Lung (tissue), 12 donors: ENCODE measurements around the gene CCHCR1. TPM values are rescaled to one million over a fixed set of nuclear protein-coding genes. Genes with fewer than 3 reads are reported as not detected.
"Not testable (repeated sequence)": the region's sequence is repeated elsewhere in the genome, so short reads cannot be mapped to it uniquely, and the experiment has no call there.

ENCODE experiments used
- ATAC-seq: fragments of 200-7000 bp; cut with Tn5 transposase; one replicate; pipeline ENCODE4 v1.9.1; 2020; ENCODE audit warnings: moderate number of reproducible peaks; ENCODE audit not compliant: insufficient read depth, low FRiP score
- DNase-seq, 3 donors: peaks; one replicate each; pipeline ENCODE4 v3.0.0-alpha.2; 2013 to 2017
- H3K27ac ChIP-seq, 2 donors: one replicate each; pipeline ENCODE4 v1.5.1; 2013; ENCODE audit warnings: mild to moderate bottlenecking in 2 of 2, moderate library complexity in 2 of 2, control low read depth in 1 of 2, inconsistent platforms in 1 of 2, low read depth in 1 of 2, low read length in 1 of 2
- H3K27me3 ChIP-seq, 3 donors: one replicate each; pipeline ENCODE4 v1.5.1; 2013; ENCODE audit warnings: low read length in 2 of 3; ENCODE audit not compliant: control insufficient read depth in 3 of 3, insufficient read depth in 3 of 3
- H3K36me3 ChIP-seq, 4 donors: one replicate each; pipeline ENCODE4 v1.5.1; 2013; ENCODE audit warnings: low read length in 4 of 4, mild to moderate bottlenecking in 1 of 4, moderate library complexity in 1 of 4; ENCODE audit not compliant: control insufficient read depth in 4 of 4, insufficient read depth in 4 of 4
- H3K4me1 ChIP-seq, 5 donors: one replicate each; pipeline ENCODE4 v1.5.1; 2013; ENCODE audit warnings: low read length in 5 of 5, mild to moderate bottlenecking in 2 of 5, moderate library complexity in 1 of 5; ENCODE audit not compliant: control insufficient read depth in 5 of 5, insufficient read depth in 5 of 5
- H3K4me3 ChIP-seq: one replicate; pipeline ENCODE4 v1.5.1; 2013; ENCODE audit warnings: mild to moderate bottlenecking, control low read depth, moderate library complexity
- H3K9ac ChIP-seq, 2 donors: one replicate each; pipeline ENCODE4 v1.5.1; 2013; ENCODE audit warnings: low read length in 2 of 2, control low read depth in 1 of 2; ENCODE audit not compliant: insufficient read depth in 1 of 2
- H3K9me3 ChIP-seq, 4 donors: one replicate each; pipeline ENCODE4 v1.5.1; 2013; ENCODE audit warnings: low read length in 3 of 4, mild to moderate bottlenecking in 1 of 4, moderate library complexity in 1 of 4; ENCODE audit not compliant: control insufficient read depth in 4 of 4, insufficient read depth in 3 of 4
- WGBS, 2 donors: extraction: QIAGEN DNeasy Blood & Tissue Kit; methylation state at CpG; one replicate each; pipeline ENCODE4 v1.1.7; 2013; 5-methylcytosine and 5-hydroxymethylcytosine counted together
- polyA plus RNA-seq, 2 donors: library from polyadenylated mRNA; stranded (reverse); fragments of 200-250 nt; gene quantifications; one replicate each; pipeline ENCODE4 v1.2.1, GENCODE V29; 2013
- total RNA-seq, 2 donors: library from RNA; depleted of rRNA in 1 of 2; stranded (reverse); fragments of >200 nt in 1 of 2; gene quantifications; one replicate each; pipeline ENCODE4 v1.2.1, GENCODE V29; 2014 to 2021
- TF ChIP-seq, protein P1 (sequence below): IDR thresholded peaks from 2 replicates; pipeline ENCODE4 v1.5.1; 2012; ENCODE audit warnings: mild to moderate bottlenecking; ENCODE audit errors: control extremely low read depth, extremely low read depth
- donor health status: control.
- donor health status: control.
- donor health status: Bipolar disorder and iron deficiency.
- donor health status: healthy.
- donor health status: DM: yes; HTN: yes; CAD: no.

Gene CCHCR1
- total and polyA plus RNA-seq, 4 donors = 11.0 to 32.8 (median 17.2) TPM

DNA sequence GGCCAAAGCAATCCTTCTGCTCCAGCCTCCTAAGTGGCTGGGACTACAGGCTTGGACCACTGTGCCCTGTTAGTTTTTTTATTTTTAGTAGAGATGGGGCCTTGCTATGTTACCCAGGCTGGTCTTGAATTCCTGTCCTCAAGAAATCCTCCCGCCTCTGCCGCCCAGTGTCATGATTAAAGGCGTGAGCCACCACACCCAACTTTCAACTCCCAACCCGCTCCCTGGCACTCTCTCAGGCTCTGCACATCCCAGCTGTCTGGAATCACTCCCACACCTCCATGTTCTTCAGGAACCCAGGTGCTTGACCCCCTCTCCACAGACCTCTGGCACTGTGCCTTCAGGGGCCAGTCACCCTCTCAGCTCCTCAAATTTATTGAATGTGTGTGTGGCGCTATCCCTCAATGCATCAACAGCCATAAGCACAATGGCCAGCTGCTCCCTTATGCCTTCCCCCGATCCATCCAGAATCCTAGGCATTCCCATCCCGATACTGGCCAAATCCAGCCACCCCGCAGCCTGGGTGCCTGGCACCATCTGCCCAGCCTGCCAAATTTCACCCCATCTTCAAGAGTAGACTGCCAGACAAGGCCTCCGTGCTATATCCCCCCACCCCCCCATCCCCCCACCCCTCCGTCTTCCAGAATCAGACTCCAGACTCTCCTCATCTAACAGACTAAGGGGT lies 13.5 kb upstream of the CCHCR1 start:
- H3K27ac ChIP-seq = no peak overlapping the region
- peaks cover 0 to 12% (median 0%) of the 10 kb centered on the region in 5 donors for H3K4me1 ChIP-seq
- 95 to 96% methylated on average over 10 of the region's 10 CpGs for WGBS, 2 donors
- no peak overlapping the region for H3K9ac ChIP-seq
- H3K9me3 ChIP-seq = no peaks in the 10 kb centered on the region
- ATAC-seq (no peak), DNase-seq (no peak)
- no peaks in the 10 kb centered on the region for H3K27me3 ChIP-seq
- no peaks in the 10 kb centered on the region for H3K36me3 ChIP-seq
- TF ChIP-seq, protein P1, sequence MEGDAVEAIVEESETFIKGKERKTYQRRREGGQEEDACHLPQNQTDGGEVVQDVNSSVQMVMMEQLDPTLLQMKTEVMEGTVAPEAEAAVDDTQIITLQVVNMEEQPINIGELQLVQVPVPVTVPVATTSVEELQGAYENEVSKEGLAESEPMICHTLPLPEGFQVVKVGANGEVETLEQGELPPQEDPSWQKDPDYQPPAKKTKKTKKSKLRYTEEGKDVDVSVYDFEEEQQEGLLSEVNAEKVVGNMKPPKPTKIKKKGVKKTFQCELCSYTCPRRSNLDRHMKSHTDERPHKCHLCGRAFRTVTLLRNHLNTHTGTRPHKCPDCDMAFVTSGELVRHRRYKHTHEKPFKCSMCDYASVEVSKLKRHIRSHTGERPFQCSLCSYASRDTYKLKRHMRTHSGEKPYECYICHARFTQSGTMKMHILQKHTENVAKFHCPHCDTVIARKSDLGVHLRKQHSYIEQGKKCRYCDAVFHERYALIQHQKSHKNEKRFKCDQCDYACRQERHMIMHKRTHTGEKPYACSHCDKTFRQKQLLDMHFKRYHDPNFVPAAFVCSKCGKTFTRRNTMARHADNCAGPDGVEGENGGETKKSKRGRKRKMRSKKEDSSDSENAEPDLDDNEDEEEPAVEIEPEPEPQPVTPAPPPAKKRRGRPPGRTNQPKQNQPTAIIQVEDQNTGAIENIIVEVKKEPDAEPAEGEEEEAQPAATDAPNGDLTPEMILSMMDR = no peak
- no peak overlapping the region for H3K4me3 ChIP-seq

DNA sequence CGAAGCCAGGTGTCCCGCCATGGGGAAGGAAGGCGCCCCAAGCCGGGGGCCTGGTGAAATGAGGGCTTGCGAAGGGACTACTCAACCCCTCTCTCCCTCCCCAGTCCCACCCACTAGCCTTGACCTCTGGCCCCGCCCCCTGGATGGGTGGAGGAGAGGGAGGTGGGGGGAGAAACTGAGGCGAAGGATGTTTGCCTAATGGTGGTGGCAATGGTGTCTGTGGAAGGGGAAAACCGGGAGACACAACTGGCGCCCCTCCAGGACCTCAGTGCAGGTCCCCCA lies 12.9 kb upstream of the CCHCR1 start, which contains the start of gene POU5F1:
TSS of gene POU5F1 (minus strand) at position 83 of the 282 bp plus-strand sequence. CDS start at position 21, 62 bp downstream.
- Histone ChIP-seq H3K27ac (no peak within 1 kb of the TSS), H3K4me3 (no peak within 1 kb of the TSS), H3K4me1 (peaks cover 0 to 6% (median 0%) of the 10 kb centered on the region in 5 donors), H3K36me3 (no peaks in the 10 kb centered on the region), H3K9ac (no peak within 1 kb of the TSS), H3K9me3 (no peaks in the 10 kb centered on the region), H3K27me3 (no peaks in the 10 kb centered on the region)
- 71 to 80% methylated on average over 9 of the region's 9 CpGs for WGBS, 2 donors
- DNase-seq (no peak), ATAC-seq (no peak)
- TF ChIP-seq, protein P1 = no peak

DNA sequence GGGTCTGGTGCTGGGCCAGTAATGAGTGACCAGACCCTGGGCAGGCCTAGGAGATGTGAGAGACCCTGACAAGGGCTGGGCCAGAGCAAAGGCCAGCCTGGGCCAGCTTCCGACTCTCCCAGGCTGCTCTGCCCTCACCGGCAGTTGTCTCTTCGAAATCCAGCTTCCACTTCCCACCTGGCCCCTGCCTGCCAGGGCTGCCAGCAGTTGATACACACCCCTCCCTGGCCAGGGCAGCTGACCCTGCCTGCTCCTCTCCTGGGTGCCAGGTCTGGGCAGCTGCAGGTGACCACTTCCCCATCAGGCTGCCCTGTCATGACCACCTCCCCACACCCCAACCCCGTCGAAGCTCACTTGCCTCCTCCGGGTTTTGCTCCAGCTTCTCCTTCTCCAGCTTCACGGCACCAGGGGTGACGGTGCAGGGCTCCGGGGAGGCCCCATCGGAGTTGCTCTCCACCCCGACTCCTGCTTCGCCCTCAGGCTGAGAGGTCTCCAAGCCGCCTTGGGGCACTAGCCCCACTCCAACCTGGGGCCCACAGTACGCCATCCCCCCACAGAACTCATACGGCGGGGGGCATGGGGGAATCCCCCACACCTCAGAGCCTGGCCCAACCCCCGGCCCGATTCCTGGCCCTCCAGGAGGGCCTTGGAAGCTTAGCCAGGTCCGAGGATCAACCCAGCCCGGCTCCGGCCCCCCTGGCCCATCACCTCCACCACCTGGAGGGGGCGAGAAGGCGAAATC lies 12.4 kb upstream of the CCHCR1 start:
- not testable (repeated sequence) for H3K9ac ChIP-seq, H3K4me1 ChIP-seq, H3K4me3 ChIP-seq, H3K27ac ChIP-seq, ATAC-seq, DNase-seq, H3K27me3 ChIP-seq, H3K9me3 ChIP-seq, H3K36me3 ChIP-seq
- WGBS, 2 donors = 79 to 80% methylated on average over 21 to 23 of the region's 23 CpGs

DNA sequence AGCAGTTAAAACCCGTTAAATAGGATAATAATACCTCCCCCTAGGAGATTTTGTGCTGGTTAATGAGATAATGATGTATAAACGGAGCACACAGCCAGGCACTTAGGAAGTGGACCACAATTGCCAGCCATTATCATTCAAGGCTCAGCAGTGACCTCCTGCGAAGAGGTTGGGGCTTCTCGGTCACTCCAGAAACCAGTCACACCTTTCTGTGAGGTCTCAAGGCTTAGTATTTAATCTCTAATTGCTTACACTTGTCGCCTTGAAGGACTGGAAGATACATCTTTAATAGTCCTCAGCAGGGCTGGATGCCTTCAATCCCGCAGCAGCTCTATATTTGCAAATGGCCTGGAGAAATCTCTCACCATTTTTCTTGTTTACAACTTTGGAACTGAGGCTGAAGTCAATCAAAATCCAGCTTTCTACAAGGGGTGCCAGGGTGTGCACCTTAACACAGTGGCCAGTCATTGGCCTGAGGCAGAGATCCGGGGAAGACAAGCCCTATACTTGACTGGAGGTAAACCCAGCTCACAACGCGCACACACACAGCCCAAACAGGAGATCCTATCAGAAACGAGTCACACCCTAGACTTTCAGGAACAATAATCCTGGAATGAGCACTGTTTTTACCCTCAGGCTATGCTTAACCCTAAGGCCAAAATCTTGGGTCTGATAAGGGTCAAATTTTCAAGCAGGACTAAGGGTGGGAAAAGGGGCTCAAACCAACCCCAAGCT lies 11.7 kb upstream of the CCHCR1 start:
- H3K4me1 ChIP-seq = peaks cover 0 to 4% (median 0%) of the 10 kb centered on the region in 5 donors
- TF ChIP-seq, protein P1 = no peak
- ATAC-seq = no peak
- H3K9me3 ChIP-seq = no peaks in the 10 kb centered on the region
- H3K9ac ChIP-seq = no peak overlapping the region
- H3K27ac ChIP-seq = no peak overlapping the region
- no peak overlapping the region for H3K4me3 ChIP-seq
- H3K36me3 ChIP-seq = no peaks in the 10 kb centered on the region
- H3K27me3 ChIP-seq = no peaks in the 10 kb centered on the region
- DNase-seq = no peak
- WGBS, 2 donors = 81 to 84% methylated on average over 10 of the region's 10 CpGs
